ENCODE measurements around the gene LRCH1.

Gene LRCH1

GRCh38 chr13:46668302-46668720 lies 115.3 kb downstream of the LRCH1 start:
- DNase-seq: no peak

GRCh38 chr13:46668931-46669525 lies 116.1 kb downstream of the LRCH1 start:
- no peak for DNase-seq

- no peak for DNase-seq
These were observed 119.5 kb downstream of the LRCH1 start for GRCh38 chr13:46672338-46673090.

- DNase-seq: peak; percentile 70
These were observed 122.0 kb downstream of the LRCH1 start for GRCh38 chr13:46675016-46675415.

GRCh38 chr13:46676378-46676725 lies 123.4 kb downstream of the LRCH1 start:
- no peak for DNase-seq

- no peak for DNase-seq
These were observed 126.6 kb downstream of the LRCH1 start for GRCh38 chr13:46679369-46680120.

- no peak for DNase-seq
These were observed 129.0 kb downstream of the LRCH1 start for GRCh38 chr13:46682015-46682414.

GRCh38 chr13:46682707-46683106 lies 129.7 kb downstream of the LRCH1 start:
- no peak for DNase-seq

- DNase-seq: no peak
These were observed 130.8 kb downstream of the LRCH1 start for GRCh38 chr13:46683676-46684260.

GRCh38 chr13:46684287-46685001 lies 131.5 kb downstream of the LRCH1 start:
- DNase-seq: no peak

GRCh38 chr13:46685006-46685730 lies 132.2 kb downstream of the LRCH1 start:
- no peak for DNase-seq

GRCh38 chr13:46686171-46686570 lies 133.2 kb downstream of the LRCH1 start:
- DNase-seq: no peak

GRCh38 chr13:46687810-46688209 lies 134.8 kb downstream of the LRCH1 start:
- DNase-seq: no peak

- DNase-seq: no peak
These were observed 135.3 kb downstream of the LRCH1 start for GRCh38 chr13:46688306-46688705.

- no peak for DNase-seq
These were observed 145.0 kb downstream of the LRCH1 start for GRCh38 chr13:46698014-46698413.

GRCh38 chr13:46698910-46699460 lies 146.0 kb downstream of the LRCH1 start:
- DNase-seq: no peak

GRCh38 chr13:46712524-46712923 lies 159.6 kb downstream of the LRCH1 start:
- peak; percentile 3 for DNase-seq

- DNase-seq: no peak
These were observed 162.4 kb downstream of the LRCH1 start for GRCh38 chr13:46715363-46715762.

- no peak for DNase-seq
These were observed 163.9 kb downstream of the LRCH1 start for GRCh38 chr13:46716821-46717220.

GRCh38 chr13:46717275-46717674 lies 164.3 kb downstream of the LRCH1 start:
- no peak for DNase-seq

GRCh38 chr13:46717856-46718255 lies 164.9 kb downstream of the LRCH1 start:
- no peak for DNase-seq

GRCh38 chr13:46720189-46720588 lies 167.2 kb downstream of the LRCH1 start:
- no peak for DNase-seq
